22Rv1 (cell line): Measurements from ENCODE around the gene ADAMTS8.

Source experiments
- ZFX ChIP-seq: fragments of 450-650 bp; IDR thresholded peaks from 2 replicates; pipeline ENCODE4 v1.6.1; 2017; ENCODE audit warnings: antibody characterized with exemption, borderline replicate concordance
- TF ChIP-seq, protein P1 (sequence below): fragments of 450-650 bp; IDR thresholded peaks from 2 replicates; pipeline ENCODE4 v1.5.1; 2017; ENCODE audit warnings: mild to moderate bottlenecking

DNA sequence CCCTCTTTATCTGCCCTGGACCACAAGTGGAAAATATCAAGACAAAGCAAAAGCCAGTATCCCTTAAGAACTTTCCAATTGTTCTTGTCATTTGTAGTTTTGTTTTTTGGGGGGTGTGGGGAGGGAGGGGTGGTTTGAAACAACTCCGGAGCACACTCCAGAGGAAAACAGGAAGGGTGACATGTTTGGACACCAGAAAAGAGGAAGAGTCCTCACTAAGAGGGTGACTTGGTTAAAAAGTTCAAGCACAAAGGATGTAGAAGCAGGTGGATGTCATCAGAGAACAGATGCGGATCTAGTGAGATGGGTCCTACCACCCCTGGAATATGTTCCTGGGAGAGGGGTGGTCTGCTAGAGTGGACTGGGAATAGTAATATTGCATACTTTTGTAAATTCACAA is 25.8 kb downstream of the ADAMTS8 start:
- TF ChIP-seq, protein P1, sequence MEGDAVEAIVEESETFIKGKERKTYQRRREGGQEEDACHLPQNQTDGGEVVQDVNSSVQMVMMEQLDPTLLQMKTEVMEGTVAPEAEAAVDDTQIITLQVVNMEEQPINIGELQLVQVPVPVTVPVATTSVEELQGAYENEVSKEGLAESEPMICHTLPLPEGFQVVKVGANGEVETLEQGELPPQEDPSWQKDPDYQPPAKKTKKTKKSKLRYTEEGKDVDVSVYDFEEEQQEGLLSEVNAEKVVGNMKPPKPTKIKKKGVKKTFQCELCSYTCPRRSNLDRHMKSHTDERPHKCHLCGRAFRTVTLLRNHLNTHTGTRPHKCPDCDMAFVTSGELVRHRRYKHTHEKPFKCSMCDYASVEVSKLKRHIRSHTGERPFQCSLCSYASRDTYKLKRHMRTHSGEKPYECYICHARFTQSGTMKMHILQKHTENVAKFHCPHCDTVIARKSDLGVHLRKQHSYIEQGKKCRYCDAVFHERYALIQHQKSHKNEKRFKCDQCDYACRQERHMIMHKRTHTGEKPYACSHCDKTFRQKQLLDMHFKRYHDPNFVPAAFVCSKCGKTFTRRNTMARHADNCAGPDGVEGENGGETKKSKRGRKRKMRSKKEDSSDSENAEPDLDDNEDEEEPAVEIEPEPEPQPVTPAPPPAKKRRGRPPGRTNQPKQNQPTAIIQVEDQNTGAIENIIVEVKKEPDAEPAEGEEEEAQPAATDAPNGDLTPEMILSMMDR: no peak
- no peak for TF ChIP-seq ZFX
